LNCAP (cell line): ENCODE results near the gene MYL3.

ENCODE experiments used
- TF ChIP-seq, protein P1 (sequence below): fragments of 450-650 bp; IDR thresholded peaks from 2 replicates; pipeline ENCODE4 v1.5.1; 2017; ENCODE audit warnings: mild to moderate bottlenecking

Gene MYL3

DNA sequence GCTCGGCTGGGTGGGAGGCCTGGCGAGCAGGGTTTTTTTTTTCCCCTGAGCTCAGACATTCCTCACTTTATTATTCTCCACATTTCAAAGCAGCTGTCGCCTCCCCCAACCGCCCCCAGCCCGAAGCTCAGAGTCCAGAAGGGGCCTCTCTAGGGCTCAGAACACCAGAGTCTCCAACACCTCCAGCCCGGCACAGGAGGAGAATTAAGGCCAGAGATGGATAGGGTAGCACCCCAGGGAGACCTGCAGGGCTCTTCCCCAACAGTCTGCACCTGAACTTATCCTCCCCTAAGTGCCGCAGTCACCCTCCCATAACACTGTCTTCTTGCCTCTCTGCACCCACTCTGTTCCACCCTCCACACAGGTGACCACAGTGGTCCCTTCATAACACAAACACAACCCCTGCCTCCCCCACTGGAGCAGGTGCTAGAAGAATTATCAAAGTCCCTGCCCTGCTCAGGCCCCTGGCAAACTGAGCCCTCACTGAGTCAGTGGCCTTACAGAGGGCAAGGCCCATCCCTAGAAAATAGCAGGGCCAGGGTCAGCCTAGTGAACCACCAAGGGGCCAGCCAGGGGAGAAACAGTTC lies 14.1 kb downstream of the MYL3 start:
- TF ChIP-seq, protein P1, sequence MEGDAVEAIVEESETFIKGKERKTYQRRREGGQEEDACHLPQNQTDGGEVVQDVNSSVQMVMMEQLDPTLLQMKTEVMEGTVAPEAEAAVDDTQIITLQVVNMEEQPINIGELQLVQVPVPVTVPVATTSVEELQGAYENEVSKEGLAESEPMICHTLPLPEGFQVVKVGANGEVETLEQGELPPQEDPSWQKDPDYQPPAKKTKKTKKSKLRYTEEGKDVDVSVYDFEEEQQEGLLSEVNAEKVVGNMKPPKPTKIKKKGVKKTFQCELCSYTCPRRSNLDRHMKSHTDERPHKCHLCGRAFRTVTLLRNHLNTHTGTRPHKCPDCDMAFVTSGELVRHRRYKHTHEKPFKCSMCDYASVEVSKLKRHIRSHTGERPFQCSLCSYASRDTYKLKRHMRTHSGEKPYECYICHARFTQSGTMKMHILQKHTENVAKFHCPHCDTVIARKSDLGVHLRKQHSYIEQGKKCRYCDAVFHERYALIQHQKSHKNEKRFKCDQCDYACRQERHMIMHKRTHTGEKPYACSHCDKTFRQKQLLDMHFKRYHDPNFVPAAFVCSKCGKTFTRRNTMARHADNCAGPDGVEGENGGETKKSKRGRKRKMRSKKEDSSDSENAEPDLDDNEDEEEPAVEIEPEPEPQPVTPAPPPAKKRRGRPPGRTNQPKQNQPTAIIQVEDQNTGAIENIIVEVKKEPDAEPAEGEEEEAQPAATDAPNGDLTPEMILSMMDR: no peak

- TF ChIP-seq, protein P1: peak; percentile 44
Observed at GRCh38 chr3:46848271-46849044, 14.8 kb downstream of the MYL3 start.

DNA sequence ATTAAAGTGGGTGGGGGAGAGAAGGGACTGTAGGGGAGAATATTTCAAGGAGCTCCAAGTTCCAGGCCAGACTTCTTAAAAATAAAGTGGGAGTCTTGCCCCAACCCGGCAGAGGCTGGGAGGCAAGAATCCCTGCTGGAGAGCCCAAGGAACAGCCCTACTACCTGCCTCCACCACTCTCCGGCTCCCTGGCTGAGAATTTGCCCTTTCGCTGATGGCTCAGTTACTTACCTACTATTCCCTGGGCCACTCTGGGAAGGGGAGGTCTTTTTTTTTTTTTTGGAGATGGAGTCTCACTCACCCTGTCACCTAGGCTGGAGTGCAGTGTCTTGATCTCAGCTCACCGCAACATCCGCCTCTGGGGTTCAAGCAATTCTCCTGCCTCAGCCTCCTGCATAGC lies 15.5 kb downstream of the MYL3 start:
- TF ChIP-seq, protein P1: no peak

GRCh38 chr3:46846624-46847542 lies 16.4 kb downstream of the MYL3 start:
- TF ChIP-seq, protein P1: no peak

DNA sequence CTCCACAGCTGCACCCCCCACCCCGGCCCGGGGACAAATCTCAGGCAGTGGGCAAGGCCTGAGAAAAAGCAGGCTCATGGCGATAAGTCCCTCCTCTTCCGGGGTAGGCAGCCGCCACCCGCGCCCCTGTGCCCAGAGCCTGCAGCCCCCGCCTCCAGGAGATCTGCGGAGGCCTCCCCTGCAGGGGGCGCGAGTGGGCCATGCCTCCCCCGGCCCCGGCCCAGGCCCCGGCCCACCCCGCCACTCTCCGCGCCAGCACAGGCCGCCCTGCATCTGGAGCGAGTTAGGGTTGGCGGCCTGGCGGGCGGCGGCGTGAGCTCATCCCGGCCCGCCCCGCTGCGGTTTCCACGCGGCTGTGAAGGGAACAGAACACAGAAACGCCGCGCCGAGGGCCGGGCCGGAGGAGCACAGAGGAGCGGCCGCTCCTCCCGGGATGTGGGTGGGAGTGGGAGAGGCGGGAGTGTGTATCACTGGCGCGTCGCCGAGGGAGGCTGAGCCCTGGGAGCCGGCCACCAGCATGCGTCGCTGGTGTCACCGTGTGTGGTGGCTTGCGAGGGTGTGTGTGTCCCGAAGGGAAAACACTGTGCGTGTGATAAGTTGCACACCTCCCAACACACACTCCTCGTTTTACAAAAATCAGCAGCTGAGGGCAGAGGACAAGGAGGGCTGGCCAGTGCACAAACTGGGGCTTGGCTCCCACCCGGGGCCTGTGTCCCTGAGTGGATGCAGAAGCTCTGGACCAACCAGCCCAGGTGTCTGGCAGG lies 17.2 kb downstream of the MYL3 start:
- TF ChIP-seq, protein P1: no peak

- TF ChIP-seq, protein P1: no peak
Observed at GRCh38 chr3:46845397-46845859, 17.8 kb downstream of the MYL3 start.

- TF ChIP-seq, protein P1: no peak
Observed at GRCh38 chr3:46844881-46845312, 18.3 kb downstream of the MYL3 start.
